GM12878 (cell line): Measurements from ENCODE around the gene BTG2. TPM values are rescaled to one million over a fixed set of nuclear protein-coding genes. Genes with fewer than 3 reads are reported as not detected.

Source experiments
- BCLAF1 ChIP-seq: fragments of 450-650 bp; IDR thresholded peaks from 2 replicates; pipeline ENCODE4 v1.6.1; 2017; ENCODE audit warnings: antibody characterized with exemption, mild to moderate bottlenecking, moderate library complexity
- BMI1 ChIP-seq: fragments of 450-650 bp; IDR thresholded peaks from 2 replicates; pipeline ENCODE4 v1.6.1; 2016; ENCODE audit warnings: mild to moderate bottlenecking, moderate library complexity, borderline replicate concordance
- CHD4 ChIP-seq: fragments of 200-600 bp; sonication (generic); IDR thresholded peaks from 2 replicates; pipeline ENCODE4 v1.6.1; 2016; ENCODE audit warnings: mild to moderate bottlenecking
- EZH2 ChIP-seq: IDR thresholded peaks from 2 replicates; pipeline ENCODE4 v1.6.1; 2012; ENCODE audit warnings: low read depth, mild to moderate bottlenecking, control low read depth, inconsistent platforms, low read length, borderline replicate concordance; ENCODE audit not compliant: control insufficient read depth
- HDGF ChIP-seq: fragments of 450-650 bp; IDR thresholded peaks from 2 replicates; pipeline ENCODE4 v1.6.1; 2016; ENCODE audit warnings: antibody characterized with exemption
- MEF2B ChIP-seq: fragments of 450-650 bp; IDR thresholded peaks from 2 replicates; pipeline ENCODE4 v1.6.1; 2018; ENCODE audit warnings: mild to moderate bottlenecking, moderate library complexity; ENCODE audit not compliant: partially characterized antibody, poor library complexity, severe bottlenecking
- MXI1 ChIP-seq: fragments of 150-350 bp; IDR thresholded peaks from 2 replicates; pipeline ENCODE4 v1.6.1; 2011; ENCODE audit warnings: low read depth, mild to moderate bottlenecking, inconsistent platforms, low read length, improper control_type of control experiment
- NR2F1 ChIP-seq: fragments of 450-650 bp; conservative IDR thresholded peaks from 2 replicates; pipeline ENCODE4 v1.6.1; 2017; ENCODE audit warnings: mild to moderate bottlenecking
- PKNOX1 ChIP-seq: fragments of 450-650 bp; IDR thresholded peaks from 2 replicates; pipeline ENCODE4 v1.6.1; 2016; ENCODE audit warnings: mild to moderate bottlenecking
- POLR2AphosphoS2 ChIP-seq: IDR thresholded peaks from 2 replicates; pipeline ENCODE4 v1.6.1; 2011; ENCODE audit warnings: low read depth, mild to moderate bottlenecking, low read length, improper control_type of control experiment, moderate library complexity
- RB1 ChIP-seq: fragments of 450-650 bp; formaldehyde crosslinking; IDR thresholded peaks from 2 replicates; pipeline ENCODE4 v1.6.1; 2017; ENCODE audit warnings: mild to moderate bottlenecking, borderline replicate concordance
- SMARCA5 ChIP-seq: fragments of 450-650 bp; IDR thresholded peaks from 2 replicates; pipeline ENCODE4 v1.6.1; 2017; ENCODE audit warnings: mild to moderate bottlenecking
- TBL1XR1 ChIP-seq: IDR thresholded peaks from 2 replicates; pipeline ENCODE4 v1.6.1; 2012; ENCODE audit warnings: low read depth, low read length, improper control_type of control experiment
- ZNF592 ChIP-seq: fragments of 450-650 bp; IDR thresholded peaks from 2 replicates; pipeline ENCODE4 v1.6.1; 2017; ENCODE audit warnings: mild to moderate bottlenecking, moderate library complexity
- polyA plus RNA-seq, 11 experiments: library from polyadenylated mRNA; depleted of rRNA in 4 of 11; unstranded in 6 of 11; stranded (reverse) in 5 of 11; fragments of >200 nt; fragmentation: Nextera tagmentation in 4 of 11; fragmentation: Illumina TruSeq in 1 of 11; extraction: Ambion mirVana in 4 of 11; extraction: Trizol in 1 of 11; gene quantifications; 1 replicate in 1 of 11; 2 replicates in 10 of 11; pipeline versions ENCODE4 v1.2.1 to v1.2.3, GENCODE V29; 2011 to 2016; ENCODE audit warnings: inconsistent platforms in 2 of 11, missing spikeins in 2 of 11, low read depth in 1 of 11
- total RNA-seq, 4 experiments: library from RNA; depleted of rRNA in 3 of 4; stranded (reverse); fragments of >200 nt in 3 of 4; fragmentation: Illumina TruSeq in 1 of 4; extraction: Trizol in 1 of 4; gene quantifications; 2 replicates each; pipeline versions ENCODE4 v1.2.1 to v1.2.3, GENCODE V29; 2013 to 2021
- TF ChIP-seq, protein P1 (sequence below): IDR thresholded peaks from 2 replicates; pipeline ENCODE4 v1.6.1; 2012; ENCODE audit warnings: mild to moderate bottlenecking, low read depth, low read length

Gene BTG2
- total and polyA plus RNA-seq, 10 of the 15 experiments (the other 5 are each of a cell fraction or from before 2014, with no cell fraction given), result 23.3 to 160 (median 98.1) TPM

DNA sequence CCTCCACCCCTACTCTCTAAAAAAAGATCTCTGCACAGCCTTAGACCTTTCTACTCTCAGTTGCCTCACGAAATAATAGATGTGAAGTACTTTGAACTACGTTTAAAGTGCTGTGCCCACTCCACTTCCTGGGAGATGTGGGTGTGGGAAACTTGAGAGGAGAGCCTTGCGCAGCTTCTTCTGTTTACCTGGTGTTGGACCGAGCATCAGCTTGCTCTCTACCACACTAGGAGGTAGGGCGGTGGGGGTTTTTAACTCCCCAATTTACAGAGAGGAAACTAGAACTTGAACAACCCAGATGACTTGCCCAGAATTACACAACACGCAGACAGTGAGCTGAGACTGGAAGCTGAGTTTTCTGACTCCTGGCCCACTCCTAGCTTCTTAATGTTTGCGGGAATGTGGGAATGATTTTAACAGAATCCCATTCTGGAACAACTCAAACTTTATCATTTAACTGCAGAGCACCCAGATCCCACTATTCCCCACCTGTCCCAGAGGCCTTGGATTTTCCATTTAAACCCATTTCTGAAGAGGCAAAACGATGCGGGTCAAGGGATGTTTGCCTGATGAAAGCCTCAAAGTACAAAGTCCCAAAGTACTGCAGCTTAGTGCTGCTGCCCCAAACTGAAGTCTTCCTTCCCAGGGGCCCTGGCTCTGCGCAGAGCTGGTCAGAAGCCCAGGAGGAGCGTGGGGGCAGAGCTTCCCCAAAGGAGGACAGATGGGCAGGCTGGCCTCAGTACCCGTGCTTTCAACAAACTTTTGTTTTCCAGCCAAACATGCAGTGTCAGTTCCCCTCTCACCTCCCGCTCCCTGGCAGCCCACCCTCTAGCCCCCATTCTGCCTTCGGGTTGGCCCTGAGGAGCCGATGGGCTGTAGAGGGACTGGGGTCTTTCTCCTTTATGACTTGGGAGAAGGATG lies 19.0 kb downstream of the BTG2 start (continued):
- TF ChIP-seq, protein P1, sequence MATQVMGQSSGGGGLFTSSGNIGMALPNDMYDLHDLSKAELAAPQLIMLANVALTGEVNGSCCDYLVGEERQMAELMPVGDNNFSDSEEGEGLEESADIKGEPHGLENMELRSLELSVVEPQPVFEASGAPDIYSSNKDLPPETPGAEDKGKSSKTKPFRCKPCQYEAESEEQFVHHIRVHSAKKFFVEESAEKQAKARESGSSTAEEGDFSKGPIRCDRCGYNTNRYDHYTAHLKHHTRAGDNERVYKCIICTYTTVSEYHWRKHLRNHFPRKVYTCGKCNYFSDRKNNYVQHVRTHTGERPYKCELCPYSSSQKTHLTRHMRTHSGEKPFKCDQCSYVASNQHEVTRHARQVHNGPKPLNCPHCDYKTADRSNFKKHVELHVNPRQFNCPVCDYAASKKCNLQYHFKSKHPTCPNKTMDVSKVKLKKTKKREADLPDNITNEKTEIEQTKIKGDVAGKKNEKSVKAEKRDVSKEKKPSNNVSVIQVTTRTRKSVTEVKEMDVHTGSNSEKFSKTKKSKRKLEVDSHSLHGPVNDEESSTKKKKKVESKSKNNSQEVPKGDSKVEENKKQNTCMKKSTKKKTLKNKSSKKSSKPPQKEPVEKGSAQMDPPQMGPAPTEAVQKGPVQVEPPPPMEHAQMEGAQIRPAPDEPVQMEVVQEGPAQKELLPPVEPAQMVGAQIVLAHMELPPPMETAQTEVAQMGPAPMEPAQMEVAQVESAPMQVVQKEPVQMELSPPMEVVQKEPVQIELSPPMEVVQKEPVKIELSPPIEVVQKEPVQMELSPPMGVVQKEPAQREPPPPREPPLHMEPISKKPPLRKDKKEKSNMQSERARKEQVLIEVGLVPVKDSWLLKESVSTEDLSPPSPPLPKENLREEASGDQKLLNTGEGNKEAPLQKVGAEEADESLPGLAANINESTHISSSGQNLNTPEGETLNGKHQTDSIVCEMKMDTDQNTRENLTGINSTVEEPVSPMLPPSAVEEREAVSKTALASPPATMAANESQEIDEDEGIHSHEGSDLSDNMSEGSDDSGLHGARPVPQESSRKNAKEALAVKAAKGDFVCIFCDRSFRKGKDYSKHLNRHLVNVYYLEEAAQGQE, result no peak
- TF ChIP-seq POLR2AphosphoS2, result no peak
- no peak for TF ChIP-seq ZNF592
- no peak for TF ChIP-seq HDGF
- peak; percentile 33; the same call in 1 of the 2 replicates for TF ChIP-seq TBL1XR1
- TF ChIP-seq SMARCA5, result peak; percentile 76
- no peak; the same call in 1 of the 2 replicates for TF ChIP-seq RB1
- TF ChIP-seq MEF2B, result peak; percentile 11
- TF ChIP-seq EZH2, result no peak
- TF ChIP-seq NR2F1, result 0 out of 2 replicates have a peak, but pooled peaks have one; percentile 21
- no peak; the same call in 1 of the 2 replicates for TF ChIP-seq MXI1
- no peak for TF ChIP-seq PKNOX1
- TF ChIP-seq BMI1, result 0 out of 2 replicates have a peak, but pooled peaks have one; percentile 41
- no peak for TF ChIP-seq BCLAF1
- TF ChIP-seq CHD4, result no peak
